GM19372 (cell line): ENCODE results near the gene MAPK8.

Experiments used
- ATAC-seq: cut with Tn5 transposase; IDR thresholded peaks from one replicate; pipeline ENCODE4 v1.9.1; 2021; ENCODE audit warnings: mild to moderate bottlenecking, low read depth, moderate library complexity; ENCODE audit not compliant: unreplicated experiment

The MAPK8 gene

DNA sequence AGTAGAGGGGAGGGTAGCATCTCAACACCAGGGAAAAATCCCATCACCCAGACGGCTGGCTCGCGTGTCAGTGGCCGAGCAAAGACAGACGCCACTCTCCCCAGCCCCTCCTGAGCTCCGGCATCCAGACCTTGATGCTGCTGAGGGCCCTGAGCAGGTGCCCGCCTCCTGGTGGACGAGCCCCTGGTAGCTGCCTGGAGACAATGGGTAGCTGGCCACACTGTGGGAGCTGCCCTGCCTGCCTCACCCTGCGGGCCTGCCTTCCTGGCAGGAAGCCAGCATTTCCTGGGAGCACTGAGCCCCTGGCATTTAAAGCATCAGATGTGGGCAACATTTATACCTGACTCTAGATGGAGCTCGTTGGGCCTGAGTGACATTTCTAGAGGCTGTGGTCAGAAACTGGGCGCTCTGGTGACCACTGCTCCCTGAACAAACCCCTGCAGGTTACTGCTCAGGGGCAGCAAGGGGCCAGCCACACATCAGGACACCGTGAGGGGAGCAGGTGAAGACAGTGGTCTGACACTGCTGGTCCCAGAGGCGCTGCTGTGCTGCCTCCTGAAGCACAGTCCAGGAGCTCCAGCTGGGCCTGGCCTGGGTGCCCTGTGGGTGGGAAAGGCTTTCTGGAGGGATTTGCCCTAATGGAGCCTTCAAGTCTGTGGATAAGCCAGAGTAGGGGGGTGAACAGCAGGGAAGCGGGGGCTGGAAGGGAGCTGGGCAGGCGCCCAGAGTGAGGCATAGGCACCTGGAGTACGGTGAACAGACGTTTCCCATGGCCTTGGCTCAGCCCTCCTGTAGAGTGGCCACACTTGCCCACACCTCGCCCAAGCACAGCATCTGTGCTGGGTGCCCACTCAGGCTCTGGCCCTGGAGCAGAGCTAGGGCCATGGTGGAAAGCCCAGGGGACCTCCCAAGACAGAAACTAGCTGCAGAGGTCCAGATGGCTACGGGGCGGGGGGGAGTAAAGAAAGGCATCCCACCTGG is 138.7 kb downstream of the MAPK8 start:
- ATAC-seq, result no peak

DNA sequence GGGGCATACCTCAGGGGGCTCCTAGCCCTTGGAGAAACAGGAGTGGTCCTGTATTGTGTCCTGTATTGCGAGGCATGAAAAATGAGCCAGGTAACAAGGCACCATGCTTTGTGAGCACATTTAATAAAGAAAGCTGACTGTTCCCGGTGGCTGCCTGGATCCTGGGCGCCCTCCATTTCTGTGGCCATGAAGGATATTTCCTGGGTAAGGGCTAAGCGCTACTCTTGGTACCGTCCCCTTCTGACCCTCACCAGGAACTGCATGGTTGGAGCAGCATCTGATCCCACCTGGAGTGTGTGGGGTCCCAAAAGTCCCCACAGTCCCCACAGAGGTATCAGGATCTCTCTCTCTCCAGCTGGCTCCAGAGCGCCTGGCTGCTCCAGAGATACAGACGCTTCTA is 139.5 kb downstream of the MAPK8 start:
- ATAC-seq, result no peak

DNA sequence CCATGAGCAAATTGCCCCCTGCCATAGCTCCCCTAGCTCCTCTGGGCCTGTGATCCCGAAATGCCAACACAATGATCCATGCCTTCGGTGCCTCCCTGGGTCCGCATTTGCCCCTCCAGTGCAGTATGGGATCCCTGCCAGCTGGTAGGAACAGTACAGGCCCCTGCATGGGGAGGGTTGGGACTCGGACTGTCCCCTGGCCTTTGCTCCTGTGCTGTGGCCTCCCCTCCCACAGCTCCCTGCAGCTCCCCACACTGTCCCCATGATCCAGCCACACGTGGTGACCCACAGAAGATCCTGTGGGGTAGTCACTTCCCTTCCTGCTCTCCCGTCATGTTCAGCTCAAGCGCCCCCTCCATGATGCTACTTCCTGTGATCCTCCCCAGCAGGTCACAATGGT is 140.3 kb downstream of the MAPK8 start:
- no peak for ATAC-seq

DNA sequence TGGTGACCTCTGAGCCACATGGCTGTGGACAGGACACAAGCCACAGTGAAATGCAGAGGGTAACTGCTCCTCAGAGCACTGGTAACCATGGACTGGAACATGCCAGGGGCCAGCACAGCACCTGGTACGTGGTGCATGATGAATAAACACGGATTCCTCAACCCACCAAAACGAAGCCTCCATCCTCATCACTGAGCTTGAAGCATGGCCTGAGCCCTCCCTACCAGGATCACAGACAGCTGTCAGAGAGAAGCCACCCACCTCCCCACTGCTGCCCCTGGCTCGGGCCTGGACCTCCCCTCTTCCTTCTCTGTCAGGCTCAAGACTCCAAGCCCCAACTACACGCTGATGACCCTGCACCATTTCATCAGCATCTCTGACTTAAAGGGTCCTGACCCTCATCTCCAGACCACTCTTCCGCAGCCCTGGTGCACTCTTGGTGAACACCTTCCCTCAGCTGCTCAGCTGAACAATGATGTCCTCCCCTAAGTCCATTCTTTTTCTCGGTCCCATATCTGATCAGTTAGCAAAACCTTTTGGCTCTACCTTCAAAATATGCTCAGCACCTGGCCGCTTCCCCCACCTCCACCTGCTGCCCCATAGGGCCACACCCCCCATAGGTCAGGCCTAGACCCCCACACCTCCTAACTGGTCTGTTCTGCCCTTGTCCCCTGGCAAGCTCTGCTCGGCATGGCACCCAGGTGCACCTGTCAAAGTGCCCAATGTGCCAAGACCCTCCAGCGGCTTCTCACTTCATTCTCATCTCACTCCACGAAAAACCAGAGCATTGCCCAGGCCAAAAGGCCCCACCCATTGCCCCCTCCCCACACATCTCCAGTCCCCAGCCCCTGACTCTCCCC is 141.1 kb downstream of the MAPK8 start:
- ATAC-seq, result no peak

GRCh38 chr10:48448796-48449195 is 142.3 kb downstream of the MAPK8 start:
- ATAC-seq, result no peak

DNA sequence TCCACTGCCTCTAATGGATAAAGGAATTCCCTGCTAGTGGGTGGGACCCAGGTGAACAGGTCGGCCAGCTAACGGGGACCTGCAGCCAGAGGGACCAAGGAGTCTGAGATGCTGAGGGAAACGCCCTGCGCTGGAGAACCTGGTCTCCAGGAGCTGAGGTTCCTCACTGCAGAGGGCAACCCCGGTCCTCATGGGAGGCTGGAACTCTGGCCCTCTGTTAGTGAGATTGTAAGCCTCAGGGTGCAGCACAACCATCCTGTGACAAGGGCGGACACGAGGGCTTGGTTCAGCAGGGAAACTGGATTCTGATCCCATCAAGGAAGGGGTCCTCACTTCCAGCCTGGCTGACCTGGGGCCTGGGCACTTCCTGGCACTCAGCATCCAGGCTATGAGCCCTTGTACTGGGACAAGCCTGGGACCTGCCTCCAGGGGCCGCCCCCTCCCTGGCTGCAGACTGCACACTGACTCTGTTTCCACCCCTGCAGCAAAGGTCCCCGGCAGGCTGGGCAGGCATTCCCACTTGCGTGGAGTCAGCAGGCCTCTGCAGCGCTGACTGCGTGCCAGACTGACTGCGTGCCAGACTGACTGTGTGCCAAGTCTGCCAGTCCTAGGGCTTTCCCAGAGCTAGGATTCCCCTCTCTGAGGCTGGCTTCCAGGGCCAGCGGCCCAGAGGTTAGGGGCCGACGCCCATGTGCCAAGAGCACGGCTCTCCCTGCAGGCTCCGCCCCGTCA is 143.2 kb downstream of the MAPK8 start:
- ATAC-seq, result no peak

DNA sequence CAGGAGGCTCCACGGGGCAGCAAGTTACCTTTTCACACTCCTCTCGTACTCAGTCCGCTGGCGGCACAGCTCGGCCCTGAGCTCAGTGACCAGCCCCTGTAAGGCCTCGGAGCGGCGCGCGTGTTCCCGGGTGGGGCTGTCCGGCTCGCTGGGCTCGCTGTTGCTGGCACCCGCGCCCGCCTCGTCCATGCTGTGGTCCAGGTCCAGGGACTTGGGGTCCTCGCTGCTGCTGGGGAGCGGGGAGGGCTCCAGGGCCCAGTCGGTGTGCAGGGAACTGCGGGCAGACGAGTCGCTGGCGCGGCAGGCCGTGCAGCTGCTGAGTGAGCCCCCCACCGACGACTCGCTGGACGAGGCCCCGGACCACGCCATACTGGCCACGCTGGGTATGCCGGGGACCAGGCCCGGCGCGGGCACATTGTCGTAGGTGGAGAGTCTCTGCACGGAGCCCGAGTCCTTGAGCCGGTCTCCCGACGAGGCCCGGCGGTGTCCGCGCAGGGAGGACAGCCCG is 143.8 kb downstream of the MAPK8 start:
- ATAC-seq, result no peak

- ATAC-seq, result no peak
Observed at GRCh38 chr10:48450741-48451466, 144.4 kb downstream of the MAPK8 start.

DNA sequence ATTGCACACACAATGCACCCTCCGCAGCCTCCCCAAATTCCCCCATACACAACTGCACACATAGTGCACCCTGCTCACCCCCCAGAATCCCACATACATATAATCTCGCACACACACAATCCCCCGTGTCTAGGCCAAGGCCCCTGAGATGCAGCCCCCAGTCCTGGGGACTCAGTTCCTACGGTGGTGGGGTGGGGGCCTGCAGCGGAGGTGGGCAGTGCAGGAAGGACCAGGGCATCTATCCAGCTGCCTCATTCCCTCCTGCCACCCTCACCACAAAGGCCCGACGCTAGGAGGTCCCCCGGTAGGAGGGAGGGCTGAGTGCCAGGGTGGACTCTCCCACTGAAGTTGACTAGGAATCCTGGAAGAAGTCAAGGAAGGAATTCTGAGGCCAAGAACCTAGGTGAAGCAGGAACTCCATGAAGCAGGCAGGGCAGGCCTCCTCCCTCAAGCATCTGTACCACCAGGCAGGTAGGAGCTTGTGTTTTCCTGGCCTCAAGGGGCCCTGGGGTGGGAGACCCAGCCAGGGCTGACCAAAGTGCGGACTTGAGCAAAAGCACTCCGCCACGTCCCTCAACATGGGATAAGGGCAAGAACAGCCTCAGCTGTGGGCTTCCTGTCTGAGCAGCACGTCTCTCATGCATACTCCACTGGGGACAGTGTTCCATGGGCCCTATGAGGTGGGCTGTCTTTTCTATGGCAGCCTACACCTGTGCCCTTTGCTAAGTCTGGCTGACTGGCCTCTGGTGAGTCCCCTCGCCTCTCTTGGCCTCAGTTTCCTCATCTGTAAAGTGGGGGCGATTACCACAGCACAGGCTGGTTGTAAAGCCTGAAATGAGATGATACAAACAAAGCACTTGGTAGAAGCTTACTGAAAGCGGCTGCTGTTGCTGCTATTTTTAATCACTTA is 145.7 kb downstream of the MAPK8 start:
- no peak for ATAC-seq

DNA sequence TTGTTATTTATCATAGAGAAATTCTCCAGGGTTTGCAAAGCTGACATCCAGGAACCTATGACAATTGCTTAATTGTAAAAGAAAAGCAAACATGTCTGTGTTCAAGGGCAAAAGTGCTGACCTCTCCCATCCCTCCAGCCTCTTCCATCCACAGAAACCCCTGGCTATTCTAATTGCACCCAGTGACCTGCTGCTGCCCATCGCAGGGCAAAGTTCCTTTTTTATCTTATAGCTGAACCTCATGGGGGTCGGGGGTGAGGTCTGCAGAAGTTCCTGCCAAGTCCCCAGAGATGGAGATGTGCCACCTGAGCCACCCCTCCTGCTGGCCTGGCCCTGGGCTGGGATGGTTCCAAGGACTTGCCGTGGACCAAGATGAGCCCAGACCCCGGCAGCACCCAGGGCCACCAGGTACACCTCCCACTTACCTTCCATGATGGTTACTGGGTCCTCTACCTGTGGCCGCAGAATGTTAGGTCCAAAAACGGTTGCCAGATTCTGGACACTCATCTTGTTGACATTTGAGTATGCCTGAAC is 146.5 kb downstream of the MAPK8 start:
- ATAC-seq, result no peak

DNA sequence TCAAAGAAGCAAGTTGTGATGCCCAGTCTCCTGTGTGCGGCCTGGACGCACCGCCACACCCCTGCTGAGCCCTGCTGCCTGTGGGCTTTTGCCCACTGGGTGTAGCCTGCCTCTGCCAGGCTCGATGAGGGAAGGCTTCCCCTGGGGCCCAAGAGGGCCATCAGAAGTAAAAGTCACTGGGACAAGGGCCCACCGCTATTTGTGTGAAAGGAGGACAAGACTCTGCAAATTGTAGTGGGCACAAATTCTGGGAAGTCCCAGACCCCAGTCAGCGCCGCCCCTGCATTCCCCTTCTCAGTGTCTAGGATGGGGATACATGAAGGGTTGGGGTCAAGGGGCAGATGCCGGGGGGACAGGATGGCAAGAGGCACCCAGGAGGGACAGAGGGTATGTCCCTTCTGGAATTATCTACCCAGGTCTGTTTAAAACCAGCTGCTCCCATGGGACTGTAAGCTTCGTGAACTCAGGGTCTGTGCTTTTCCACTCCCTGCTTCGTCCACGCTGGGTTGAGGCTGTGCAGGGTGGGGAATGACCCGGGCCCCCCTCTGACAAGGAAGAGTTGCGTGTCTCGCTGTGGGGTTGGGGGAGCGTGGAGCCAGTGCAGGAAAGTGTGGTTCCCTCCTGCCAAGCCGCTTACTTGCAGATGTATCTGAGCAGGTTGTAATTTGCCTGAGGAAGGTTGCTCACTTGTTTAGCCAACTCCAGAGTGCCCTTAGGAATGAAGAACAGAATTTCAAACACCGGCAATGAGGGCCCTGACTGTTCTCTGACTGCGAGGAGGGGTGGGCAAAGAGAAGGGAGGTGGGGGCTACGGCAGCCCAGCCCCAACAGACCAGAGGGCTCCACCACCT is 147.2 kb downstream of the MAPK8 start:
- ATAC-seq, result no peak

- no peak for ATAC-seq
Observed at GRCh38 chr10:48454302-48455054, 148.0 kb downstream of the MAPK8 start.

DNA sequence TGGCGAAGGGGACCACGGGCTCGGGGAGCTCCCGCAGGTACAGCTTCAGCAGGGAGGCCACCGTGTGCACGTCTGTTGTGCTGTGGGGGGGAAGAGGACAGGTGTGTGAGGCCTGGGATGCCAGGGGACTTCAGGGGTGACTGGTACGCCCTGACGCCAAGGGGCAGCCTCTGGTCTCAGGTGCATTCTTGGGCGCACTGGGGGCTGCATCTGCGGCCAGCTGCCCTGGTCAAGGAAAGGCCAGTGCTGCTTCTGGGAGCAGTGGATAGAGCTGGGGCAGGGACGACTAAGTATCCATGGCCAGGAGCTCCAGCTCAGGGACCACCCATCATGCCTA is 148.5 kb downstream of the MAPK8 start:
- no peak for ATAC-seq

GRCh38 chr10:48455392-48456151 is 149.1 kb downstream of the MAPK8 start:
- no peak for ATAC-seq

DNA sequence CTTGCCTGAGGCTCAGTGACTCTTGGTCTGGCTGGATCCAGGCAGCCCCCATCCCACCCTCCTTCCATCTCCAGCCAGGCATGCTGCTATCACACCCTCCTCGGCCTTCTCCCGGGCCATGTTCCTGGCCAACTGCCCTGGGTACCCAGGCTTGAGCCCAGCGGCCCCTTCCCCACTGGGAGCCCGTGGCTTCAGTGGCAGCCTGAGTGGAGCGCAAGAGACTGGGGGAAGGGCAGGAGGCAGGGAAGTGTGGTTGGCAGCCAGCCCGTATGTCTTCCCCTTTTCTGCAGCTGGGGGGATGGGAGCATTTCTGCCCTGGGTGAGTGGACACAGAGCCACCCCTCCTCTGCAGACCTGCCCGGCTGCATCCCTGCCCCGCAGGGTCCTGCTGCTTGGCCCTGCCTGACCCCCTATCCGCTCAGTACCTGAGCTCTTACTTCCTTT is 149.9 kb downstream of the MAPK8 start:
- ATAC-seq, result no peak
